Measurements from ENCODE around the gene GNPAT. TPM values are rescaled to one million over a fixed set of nuclear protein-coding genes. Genes with fewer than 3 reads are reported as not detected.

The GNPAT gene
- total RNA-seq, 2 experiments from 2014 or later, result 44.6 to 45.2 TPM

- H3K27ac Mint-ChIP-seq, result no peak overlapping the region
- no peaks in the 10 kb centered on the region for H3K9me3 Mint-ChIP-seq
- no peaks in the 10 kb centered on the region for H3K27me3 Mint-ChIP-seq
- CTCF ChIA-PET, result interaction anchor here (0.6 to 2.1 kb wide), 17 partner anchors 9 to 380 kb away, joined by 3 to 8 read pairs (median 3); partner anchors contain the start of genes EXOC8 and SPRTN
- DNase-seq, result peak; percentile 52
- POLR2A ChIA-PET, result interaction anchor here (0.8 kb wide), 1 partner anchor 22 kb away, joined by 4 read pairs; the partner anchor contains the start of genes EXOC8 and SPRTN
- H3K36me3 Mint-ChIP-seq (ENCODE audit: low read depth), result no peaks in the 10 kb centered on the region
- H3K4me3 Mint-ChIP-seq, result no peak overlapping the region
- H3K4me1 Mint-ChIP-seq, result peaks cover 2% of the 10 kb centered on the region
Measured at GRCh38 chr1:231315887-231316286, 74.9 kb downstream of the GNPAT start.

- DNase-seq, result no peak
- H3K27ac Mint-ChIP-seq, result no peak overlapping the region
- no peaks in the 10 kb centered on the region for H3K36me3 Mint-ChIP-seq (ENCODE audit: low read depth)
- H3K27me3 Mint-ChIP-seq, result no peaks in the 10 kb centered on the region
- H3K9me3 Mint-ChIP-seq, result no peaks in the 10 kb centered on the region
- CTCF ChIA-PET, result interaction anchor here (0.6 to 2.1 kb wide), 3 partner anchors 19 to 21 kb away, joined by 3 to 8 read pairs (median 3); partner anchors contain the start of genes EXOC8 and SPRTN
- peaks cover 2% of the 10 kb centered on the region for H3K4me1 Mint-ChIP-seq
- POLR2A ChIA-PET, result interaction anchor here (1.2 kb wide), 1 partner anchor 20 kb away, joined by 3 read pairs; the partner anchor contains the start of genes EXOC8 and SPRTN
- H3K4me3 Mint-ChIP-seq, result no peak overlapping the region
Measured at GRCh38 chr1:231317306-231318014, 76.4 kb downstream of the GNPAT start.

DNA sequence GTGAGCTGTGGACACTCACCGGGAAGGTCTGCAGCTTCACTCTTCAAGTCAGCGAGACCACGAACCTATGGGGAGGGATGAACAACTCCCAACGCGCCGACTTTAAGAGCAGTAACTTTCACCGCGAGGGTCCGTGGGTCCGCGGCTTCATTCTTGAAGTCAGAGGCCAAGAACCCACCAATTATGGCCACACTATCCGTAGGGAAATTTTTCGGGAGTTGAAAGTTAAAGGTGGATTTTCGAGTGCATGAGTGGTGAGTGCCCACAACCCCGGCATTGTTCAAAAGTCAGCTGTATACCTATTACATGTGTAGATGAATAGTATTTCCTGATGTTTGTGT is 77.0 kb downstream of the GNPAT start:
- Mint-ChIP-seq H3K4me1 (peaks cover 2% of the 10 kb centered on the region), H3K9me3 (no peaks in the 10 kb centered on the region), H3K4me3 (no peak overlapping the region), H3K27me3 (no peaks in the 10 kb centered on the region), H3K27ac (no peak overlapping the region), H3K36me3 (ENCODE audit: low read depth) (no peaks in the 10 kb centered on the region)
- ChIA-PET CTCF (no interaction called here), POLR2A (interaction anchor here (0.6 to 1.2 kb wide), 2 partner anchors 20 to 327 kb away, joined by 3 read pairs; partner anchors contain the start of genes EXOC8 and SPRTN)
- no peak for DNase-seq

DNA sequence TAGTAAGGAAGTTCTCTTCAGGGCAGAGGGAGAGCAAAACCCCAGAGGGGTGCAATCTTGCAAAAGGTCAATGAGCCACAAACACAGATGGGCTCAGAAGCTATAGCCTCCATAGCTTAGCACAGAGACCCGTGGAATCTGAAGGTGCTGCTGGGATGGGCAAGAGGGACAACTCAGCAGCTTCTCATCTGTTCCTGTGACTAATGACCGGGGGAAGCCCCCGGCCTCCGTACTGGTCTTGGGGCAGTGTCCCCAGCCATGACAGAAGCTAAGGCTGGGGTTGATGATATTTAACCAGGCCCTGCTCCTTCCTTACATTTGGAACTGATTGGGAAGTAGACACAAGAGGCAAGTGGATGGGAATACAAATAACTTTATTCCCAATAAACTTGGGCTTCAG is 77.6 kb downstream of the GNPAT start:
- Mint-ChIP-seq H3K4me1 (peaks cover 2% of the 10 kb centered on the region), H3K36me3 (ENCODE audit: low read depth) (no peaks in the 10 kb centered on the region), H3K27ac (no peak overlapping the region), H3K27me3 (no peaks in the 10 kb centered on the region), H3K9me3 (no peaks in the 10 kb centered on the region), H3K4me3 (no peak overlapping the region)
- CTCF ChIA-PET, result interaction anchor here (1.8 kb wide), 1 partner anchor 20 kb away, joined by 5 read pairs; the partner anchor contains the start of genes EXOC8 and SPRTN
- DNase-seq, result no peak
- POLR2A ChIA-PET, result interaction anchor here (0.6 kb wide), 1 partner anchor 326 kb away, joined by 3 read pairs; no protein-coding TSS in a partner anchor

DNA sequence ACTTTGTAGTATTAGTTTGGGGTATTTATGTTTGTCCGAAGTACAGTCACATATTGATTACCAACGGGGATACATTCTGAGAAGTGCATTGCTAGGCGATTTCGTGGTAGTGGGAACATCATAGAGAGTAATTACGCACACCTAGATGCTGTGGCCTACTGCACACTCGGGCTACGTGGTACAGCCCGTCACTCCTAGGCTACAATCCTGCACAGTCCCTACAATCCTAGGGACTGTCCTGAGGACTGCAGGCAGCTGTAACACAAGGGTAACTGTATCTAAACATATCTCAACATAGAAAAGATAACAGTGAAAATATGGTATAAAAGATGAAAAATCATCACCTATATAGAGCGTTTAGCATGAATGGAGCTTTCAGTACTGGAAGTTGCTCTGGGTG is 78.1 kb downstream of the GNPAT start:
- H3K9me3 Mint-ChIP-seq, result no peaks in the 10 kb centered on the region
- ChIA-PET CTCF (interaction anchor here (1.8 kb wide), 1 partner anchor 19 kb away, joined by 5 read pairs; the partner anchor contains the start of genes EXOC8 and SPRTN), POLR2A (no interaction called here)
- no peaks in the 10 kb centered on the region for H3K36me3 Mint-ChIP-seq (ENCODE audit: low read depth)
- no peak for DNase-seq
- no peaks in the 10 kb centered on the region for H3K27me3 Mint-ChIP-seq
- no peak overlapping the region for H3K27ac Mint-ChIP-seq
- peaks cover 2% of the 10 kb centered on the region for H3K4me1 Mint-ChIP-seq
- no peak overlapping the region for H3K4me3 Mint-ChIP-seq

DNA sequence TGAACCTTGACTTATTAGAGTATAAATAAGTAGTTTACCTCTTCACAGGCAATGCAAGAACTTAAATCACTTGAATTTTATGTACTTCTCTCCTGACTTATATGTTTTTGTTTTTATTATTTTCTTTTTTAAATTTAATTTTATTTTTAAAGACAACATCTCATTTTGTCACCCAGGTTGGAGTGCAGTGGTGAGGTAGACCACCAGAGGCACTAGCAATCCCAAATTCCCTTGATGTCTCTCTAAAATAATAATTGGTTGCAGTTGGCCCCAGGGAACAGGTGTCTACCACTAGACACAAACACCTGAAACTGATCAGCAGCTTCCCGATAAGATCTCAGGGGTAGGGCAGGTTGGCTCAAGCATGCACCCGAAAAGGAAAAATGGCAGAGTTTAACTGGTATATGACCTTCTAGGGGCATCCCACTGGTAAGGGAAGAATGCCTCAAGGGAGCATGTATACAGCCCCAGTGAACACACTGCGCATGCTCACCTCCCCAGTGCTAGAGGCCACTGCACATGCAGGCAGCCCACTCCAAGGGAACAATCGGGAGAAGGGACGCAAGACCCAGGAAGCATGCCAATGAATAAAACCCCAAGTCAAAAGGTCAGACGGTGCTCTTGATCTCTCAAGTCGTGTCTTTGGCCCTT is 82.0 kb downstream of the GNPAT start:
- no peaks in the 10 kb centered on the region for H3K36me3 Mint-ChIP-seq (ENCODE audit: low read depth)
- H3K27ac Mint-ChIP-seq, result no peak overlapping the region
- CTCF ChIA-PET, result no interaction called here
- no peak overlapping the region for H3K4me3 Mint-ChIP-seq
- no peaks in the 10 kb centered on the region for H3K4me1 Mint-ChIP-seq
- H3K27me3 Mint-ChIP-seq, result no peaks in the 10 kb centered on the region
- no peak for DNase-seq
- no peaks in the 10 kb centered on the region for H3K9me3 Mint-ChIP-seq
- POLR2A ChIA-PET, result no interaction called here

- Mint-ChIP-seq H3K36me3 (ENCODE audit: low read depth) (no peaks in the 10 kb centered on the region), H3K4me3 (no peak overlapping the region), H3K9me3 (no peaks in the 10 kb centered on the region), H3K4me1 (peaks cover 2% of the 10 kb centered on the region), H3K27me3 (no peaks in the 10 kb centered on the region), H3K27ac (no peak overlapping the region)
- POLR2A ChIA-PET, result no interaction called here
- CTCF ChIA-PET, result interaction anchor here (0.7 to 1.2 kb wide), 2 partner anchors 8 to 9 kb away, joined by 3 to 4 read pairs; no protein-coding TSS in a partner anchor
- no peak for DNase-seq
Measured at GRCh38 chr1:231324660-231325059, 83.6 kb downstream of the GNPAT start.

DNA sequence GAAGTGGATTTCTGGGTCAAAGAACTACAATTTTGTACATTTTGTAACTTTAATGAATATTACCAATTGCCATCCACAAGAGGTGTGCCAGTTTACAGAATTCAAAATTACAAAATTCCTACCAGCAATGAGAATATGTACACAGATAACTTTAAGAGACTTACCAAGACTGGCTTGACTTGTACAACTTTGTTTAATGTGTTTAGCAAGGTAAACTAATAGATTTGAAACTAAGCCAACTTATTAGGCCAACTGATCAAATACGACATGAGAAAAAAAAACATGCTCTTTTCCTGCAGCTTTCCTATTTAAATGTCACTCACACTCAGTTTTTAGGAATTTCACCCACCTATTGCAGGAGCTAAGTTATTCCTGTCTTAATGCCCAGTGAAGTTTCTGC is 85.2 kb downstream of the GNPAT start:
- DNase-seq, result no peak
- ChIA-PET CTCF (no interaction called here), POLR2A (no interaction called here)
- H3K9me3 Mint-ChIP-seq, result no peaks in the 10 kb centered on the region
- no peak overlapping the region for H3K4me3 Mint-ChIP-seq
- peaks cover 4% of the 10 kb centered on the region for H3K36me3 Mint-ChIP-seq (ENCODE audit: low read depth)
- H3K4me1 Mint-ChIP-seq, result peaks cover 3% of the 10 kb centered on the region
- no peak overlapping the region for H3K27ac Mint-ChIP-seq
- H3K27me3 Mint-ChIP-seq, result no peaks in the 10 kb centered on the region

Other genes with a start within 250 kb of the GNPAT start
- gene FAM89A, start 201.0 kb upstream of the GNPAT start, total RNA-seq, result 1 to 10 TPM; 6.8 to 6.9 TPM
- gene TRIM67, start 79.2 kb upstream of the GNPAT start, total RNA-seq, result not detected
- gene EXOC8, start 96.6 kb downstream of the GNPAT start, total RNA-seq, result 10 to 100 TPM; 21.9 to 22.7 TPM
- 10 to 100 TPM; 14.8 to 15.6 TPM for gene SPRTN, start 97.1 kb downstream of the GNPAT start, total RNA-seq
- gene EGLN1, start 181.1 kb downstream of the GNPAT start, total RNA-seq, result 10 to 100 TPM; 38.8 to 38.9 TPM